Measurements from ENCODE around the gene SLC30A7. TPM values are rescaled to one million over a fixed set of nuclear protein-coding genes. Genes with fewer than 3 reads are reported as not detected.
"Not testable (repeated sequence)": the region's sequence is repeated elsewhere in the genome, so short reads cannot be mapped to it uniquely, and the experiment has no call there.

Gene SLC30A7
- total RNA-seq, 4 donors from 2014 or later, result 16.1 to 21.6 (median 18.4) TPM

GRCh38 chr1:100949515-100950158 is 53.7 kb downstream of the SLC30A7 start:
- H3K4me3 ChIP-seq (ENCODE audit: low read depth, poor library complexity, severe bottlenecking); intact Hi-C loops (cut with DNase I; ENCODE audit: low total_unique reads): not testable (repeated sequence)
- 73 to 77% methylated on average over 9 of the region's 9 CpGs for WGBS, 2 donors
- DNase-seq (ENCODE audit: low spot score in 2 of 2), result peak; percentile 31 to 88

DNA sequence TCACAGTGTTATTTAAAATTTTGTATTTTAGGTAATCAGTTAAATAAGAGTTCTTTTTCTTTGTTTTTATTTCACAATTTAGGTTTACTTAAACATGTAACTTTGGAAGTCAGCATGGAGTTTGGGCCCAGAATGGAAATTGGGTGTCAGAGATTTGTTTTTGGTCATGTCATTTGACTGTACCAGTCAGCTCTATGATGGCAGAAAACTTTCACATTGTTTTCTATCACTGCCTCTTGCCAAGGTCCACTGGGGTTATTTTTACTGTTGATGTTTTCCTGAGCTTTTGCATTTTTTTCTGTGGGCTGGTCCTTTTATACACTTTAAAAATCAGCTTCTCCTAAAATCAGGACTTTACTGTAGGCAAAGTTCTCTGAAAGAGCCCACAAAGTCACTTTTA is 54.4 kb downstream of the SLC30A7 start:
- no peak overlapping the region for H3K4me3 ChIP-seq (ENCODE audit: low read depth, poor library complexity, severe bottlenecking)
- no peak for DNase-seq (ENCODE audit: low spot score in 2 of 2)
- intact Hi-C loops (cut with DNase I; ENCODE audit: low total_unique reads), result no loop called here
- TF ChIP-seq, protein P1, sequence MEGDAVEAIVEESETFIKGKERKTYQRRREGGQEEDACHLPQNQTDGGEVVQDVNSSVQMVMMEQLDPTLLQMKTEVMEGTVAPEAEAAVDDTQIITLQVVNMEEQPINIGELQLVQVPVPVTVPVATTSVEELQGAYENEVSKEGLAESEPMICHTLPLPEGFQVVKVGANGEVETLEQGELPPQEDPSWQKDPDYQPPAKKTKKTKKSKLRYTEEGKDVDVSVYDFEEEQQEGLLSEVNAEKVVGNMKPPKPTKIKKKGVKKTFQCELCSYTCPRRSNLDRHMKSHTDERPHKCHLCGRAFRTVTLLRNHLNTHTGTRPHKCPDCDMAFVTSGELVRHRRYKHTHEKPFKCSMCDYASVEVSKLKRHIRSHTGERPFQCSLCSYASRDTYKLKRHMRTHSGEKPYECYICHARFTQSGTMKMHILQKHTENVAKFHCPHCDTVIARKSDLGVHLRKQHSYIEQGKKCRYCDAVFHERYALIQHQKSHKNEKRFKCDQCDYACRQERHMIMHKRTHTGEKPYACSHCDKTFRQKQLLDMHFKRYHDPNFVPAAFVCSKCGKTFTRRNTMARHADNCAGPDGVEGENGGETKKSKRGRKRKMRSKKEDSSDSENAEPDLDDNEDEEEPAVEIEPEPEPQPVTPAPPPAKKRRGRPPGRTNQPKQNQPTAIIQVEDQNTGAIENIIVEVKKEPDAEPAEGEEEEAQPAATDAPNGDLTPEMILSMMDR (IDR thresholded peaks at IDR 0.05), result no peak
- no peak for TF ChIP-seq POLR2A (IDR thresholded peaks at IDR 0.05)

- TF ChIP-seq POLR2A (IDR thresholded peaks at IDR 0.05), result no peak
- TF ChIP-seq, protein P1 (IDR thresholded peaks at IDR 0.05), result no peak
- H3K4me3 ChIP-seq (ENCODE audit: low read depth, poor library complexity, severe bottlenecking), result no peak overlapping the region
- intact Hi-C loops (cut with DNase I; ENCODE audit: low total_unique reads), result no loop called here
- WGBS, 2 donors, result 47 to 59% methylated on average over 4 of the region's 4 CpGs
- no peak for DNase-seq (ENCODE audit: low spot score in 2 of 2)
Observed at GRCh38 chr1:100950781-100951180, 54.9 kb downstream of the SLC30A7 start.

- WGBS, 2 donors, result 93 to 97% methylated on average over 4 of the region's 4 CpGs
- intact Hi-C loops (cut with DNase I; ENCODE audit: low total_unique reads), result no loop called here
- no peak overlapping the region for H3K4me3 ChIP-seq (ENCODE audit: low read depth, poor library complexity, severe bottlenecking)
- no peak for DNase-seq (ENCODE audit: low spot score in 2 of 2)
- TF ChIP-seq POLR2A (IDR thresholded peaks at IDR 0.05), result no peak
- TF ChIP-seq, protein P1 (IDR thresholded peaks at IDR 0.05), result no peak
Observed at GRCh38 chr1:100952104-100952745, 56.3 kb downstream of the SLC30A7 start.

GRCh38 chr1:100952970-100953369 is 57.1 kb downstream of the SLC30A7 start:
- H3K4me3 ChIP-seq (ENCODE audit: low read depth, poor library complexity, severe bottlenecking); intact Hi-C loops (cut with DNase I; ENCODE audit: low total_unique reads): not testable (repeated sequence)

DNA sequence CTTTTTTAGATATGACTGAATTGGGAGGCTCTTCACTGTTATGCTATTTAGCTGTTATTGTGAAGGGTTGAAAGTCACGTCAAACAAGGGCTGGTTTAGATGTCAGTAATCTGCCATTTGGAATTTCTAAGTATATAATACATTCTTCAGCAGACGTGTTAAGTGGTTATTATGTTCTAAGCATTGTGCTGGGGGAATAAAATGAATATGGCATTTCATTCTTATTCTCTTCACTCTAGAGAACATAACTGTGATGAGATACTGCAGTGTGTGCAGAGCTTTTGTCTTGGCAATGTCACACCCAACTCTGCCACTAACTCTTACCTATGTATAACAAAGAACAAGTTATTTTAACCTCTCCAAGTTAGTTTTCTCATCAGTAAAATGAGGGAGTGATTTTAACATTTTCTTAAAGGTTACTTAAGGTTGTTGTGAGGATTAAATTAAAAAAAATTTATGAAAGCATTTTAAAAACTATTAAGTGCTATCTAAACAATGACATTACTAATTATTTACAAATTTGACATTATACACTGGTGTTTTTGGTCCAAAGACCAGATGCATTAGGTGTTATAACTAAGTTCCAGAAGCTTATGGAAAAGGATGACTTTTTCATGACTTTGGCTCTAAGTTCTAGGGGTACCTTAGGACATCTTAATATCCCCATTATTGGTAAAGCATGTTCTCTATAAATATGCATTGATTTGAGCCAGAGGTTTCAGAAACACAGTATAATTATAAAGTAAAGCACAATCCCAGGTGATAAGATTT is 58.3 kb downstream of the SLC30A7 start:
- TF ChIP-seq, protein P1 (IDR thresholded peaks at IDR 0.05), result no peak
- no peak for TF ChIP-seq POLR2A (IDR thresholded peaks at IDR 0.05)
- DNase-seq (ENCODE audit: low spot score in 2 of 2), result no peak
- WGBS, 2 donors, result 89 to 91% methylated on average over 2 of the region's 2 CpGs
- intact Hi-C loops (cut with DNase I; ENCODE audit: low total_unique reads), result no loop called here
- no peak overlapping the region for H3K4me3 ChIP-seq (ENCODE audit: low read depth, poor library complexity, severe bottlenecking)

More at GRCh38 chr1:100952970-100953369, 57.1 kb downstream of the SLC30A7 start:
- WGBS, 2 donors, result 89 to 94% methylated on average over 1 of the region's 1 CpG
- DNase-seq (ENCODE audit: low spot score in 2 of 2), result not testable (repeated sequence)

Measured in lower leg skin (tissue), 4 donors.